Non-pigmented ciliary epithelial cell (primary cell): ENCODE results near the gene CEP70.

Experiments
- DNase-seq: peaks from one replicate; pipeline ENCODE4 v3.0.0-alpha.2; 2010; ENCODE audit warnings: low read depth

The CEP70 gene

GRCh38 chr3:138450181-138450580 lies 143.9 kb downstream of the CEP70 start:
- DNase-seq, result no peak

DNA sequence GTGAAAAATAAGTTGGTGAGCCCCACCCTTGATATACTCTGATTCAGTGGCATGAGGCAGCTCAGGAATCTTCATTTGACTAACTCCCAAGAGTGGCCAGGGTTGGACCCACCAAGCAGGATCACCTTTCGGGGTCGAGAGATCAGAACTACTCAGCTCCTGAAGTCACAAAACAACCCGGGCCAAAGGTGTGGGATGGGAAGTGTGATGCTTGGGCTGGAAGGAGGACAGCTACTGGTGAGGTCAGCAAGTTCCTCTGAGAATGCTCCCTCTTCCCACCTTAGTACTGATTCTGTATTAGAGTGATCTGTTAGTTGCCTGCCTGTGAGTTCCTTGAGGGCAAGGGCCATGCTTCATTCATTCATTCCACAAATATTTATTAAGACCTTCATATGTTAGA lies 144.6 kb downstream of the CEP70 start:
- no peak for DNase-seq

DNA sequence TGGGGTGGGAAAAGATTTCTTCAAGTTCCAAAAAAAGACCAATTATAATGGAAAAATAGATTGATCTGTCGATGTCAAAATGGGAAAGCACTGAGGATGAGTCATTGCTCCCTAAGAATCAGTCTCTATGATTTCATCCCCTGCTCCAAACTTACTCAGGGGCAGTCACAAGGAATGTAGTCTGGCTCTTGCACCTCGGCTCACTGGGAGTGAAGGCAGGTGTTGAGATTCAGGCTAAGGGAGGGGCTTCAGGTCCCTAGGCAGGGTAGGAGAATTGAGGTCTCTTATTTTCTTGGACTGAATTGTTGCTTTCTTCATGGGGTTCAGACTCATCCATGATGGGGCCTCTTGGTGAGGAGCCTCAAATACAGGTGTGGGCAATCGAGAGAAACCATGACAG lies 145.4 kb downstream of the CEP70 start:
- no peak for DNase-seq

GRCh38 chr3:138445654-138446053 lies 148.4 kb downstream of the CEP70 start:
- DNase-seq, result no peak

DNA sequence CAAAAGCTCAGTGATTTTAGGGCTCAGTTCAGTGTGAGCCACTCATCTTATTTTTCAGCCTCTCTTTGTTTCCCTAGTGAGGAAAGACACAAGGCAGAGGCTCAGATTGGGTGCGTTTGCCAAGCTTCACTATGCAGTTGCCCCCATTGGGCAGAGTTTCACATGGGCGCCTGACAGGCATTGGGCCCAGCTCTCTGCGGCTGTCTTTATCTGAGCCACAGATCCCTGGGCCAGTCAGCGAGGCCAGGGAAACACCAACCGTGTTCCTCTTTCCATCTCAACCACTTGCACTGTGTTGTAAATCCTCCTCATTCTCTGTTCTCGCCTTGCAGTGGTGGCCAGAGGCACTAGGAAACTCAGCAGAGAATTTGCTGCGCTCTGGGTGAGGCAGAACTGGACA lies 148.8 kb downstream of the CEP70 start:
- no peak for DNase-seq
